Mesothelial cell of epicardium (in vitro differentiated cells): ENCODE measurements around the gene NCAM2. TPM values are rescaled to one million over a fixed set of nuclear protein-coding genes. Genes with fewer than 3 reads are reported as not detected.

Experiments used
- DNase-seq, 2 experiments: peaks; one replicate each; pipeline ENCODE4 v3.0.0; 2021; ENCODE audit warnings: low spot score in 2 of 2; ENCODE audit not compliant: unreplicated experiment in 2 of 2
- H3K27ac Mint-ChIP-seq: 2 replicates; pipeline ENCODE4 v1.8.0; 2021; ENCODE audit warnings: mixed read lengths
- H3K27me3 Mint-ChIP-seq: 2 replicates; pipeline ENCODE4 v1.8.0; 2021; ENCODE audit warnings: low read depth, mixed read lengths
- H3K36me3 Mint-ChIP-seq: 2 replicates; pipeline ENCODE4 v1.8.0; 2021; ENCODE audit warnings: mixed read lengths
- H3K4me1 Mint-ChIP-seq: 2 replicates; pipeline ENCODE4 v1.8.0; 2021; ENCODE audit warnings: mixed read lengths
- H3K4me3 Mint-ChIP-seq: 2 replicates; pipeline ENCODE4 v1.8.0; 2021; ENCODE audit warnings: mild to moderate bottlenecking, moderate library complexity, mixed read lengths
- H3K9me3 Mint-ChIP-seq: 2 replicates; pipeline ENCODE4 v1.8.0; 2021; ENCODE audit warnings: mixed read lengths
- CTCF ChIP-seq: fragments of 200-600 bp; sonication (generic); IDR thresholded peaks from one replicate; pipeline ENCODE4 v1.5.0; 2021; ENCODE audit warnings: antibody characterized with exemption; ENCODE audit not compliant: unreplicated experiment
- total RNA-seq: library from RNA; stranded (reverse); gene quantifications from 3 replicates; pipeline ENCODE4 v1.2.1, GENCODE V29; 2021

NCAM2 gene
- total RNA-seq, 1 donor from 2014 or later = 34.0 TPM

DNA sequence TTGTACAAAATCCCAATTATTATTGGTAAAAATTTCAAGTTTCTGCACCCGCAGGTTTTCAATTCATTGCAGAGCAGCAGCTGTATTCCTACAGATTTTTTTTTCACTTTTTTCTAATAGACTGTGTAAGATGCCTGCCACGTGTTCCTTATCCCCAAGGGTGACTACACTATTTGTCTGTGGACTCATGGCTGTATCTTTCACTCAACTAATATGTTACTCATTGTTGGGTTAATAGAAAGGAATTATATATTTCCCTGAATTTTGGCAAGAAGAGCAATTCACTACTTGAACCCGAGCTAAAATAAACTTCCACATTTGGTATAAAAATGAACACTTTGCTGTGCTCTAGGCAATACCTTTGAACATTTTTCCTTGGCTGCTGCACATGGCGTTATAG, 158.7 kb downstream of the NCAM2 start:
- DNase-seq = no peak
- peaks cover 4% of the 10 kb centered on the region for H3K4me1 Mint-ChIP-seq
- peaks cover under 1% of the 10 kb centered on the region for H3K27me3 Mint-ChIP-seq
- no peaks in the 10 kb centered on the region for H3K9me3 Mint-ChIP-seq
- H3K36me3 Mint-ChIP-seq = no peaks in the 10 kb centered on the region
- H3K27ac Mint-ChIP-seq = no peak overlapping the region
- TF ChIP-seq CTCF = no peak
- H3K4me3 Mint-ChIP-seq = no peak overlapping the region

DNA sequence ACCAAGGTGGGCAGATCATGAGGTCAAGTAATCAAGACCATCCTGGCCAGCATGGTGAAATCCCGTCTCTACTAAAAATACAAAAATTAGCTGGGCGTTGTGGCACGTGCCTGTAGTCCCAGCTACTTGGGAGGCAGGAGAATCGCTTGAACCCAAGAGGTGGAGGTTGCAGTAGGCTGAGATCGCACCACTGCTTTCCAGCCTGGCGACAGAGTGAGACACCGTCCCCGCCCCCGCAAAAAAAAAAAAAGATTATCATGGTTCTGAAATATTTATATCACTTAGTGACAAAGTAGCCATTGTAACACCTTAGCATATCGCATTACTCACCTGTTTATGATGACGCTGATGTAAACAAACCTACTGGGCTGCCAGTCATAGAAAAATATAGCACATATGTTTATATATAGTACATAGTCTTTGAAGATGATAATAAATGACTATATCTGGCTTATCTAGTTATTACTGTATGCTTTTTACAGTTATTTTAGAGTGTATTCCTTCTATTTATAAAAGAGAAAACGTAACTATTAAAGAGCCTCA, 160.2 kb downstream of the NCAM2 start:
- Mint-ChIP-seq H3K27me3 (peaks cover 2% of the 10 kb centered on the region), H3K4me1 (peaks cover 5% of the 10 kb centered on the region), H3K4me3 (no peak overlapping the region), H3K36me3 (no peaks in the 10 kb centered on the region), H3K9me3 (no peaks in the 10 kb centered on the region), H3K27ac (no peak overlapping the region)
- DNase-seq = no peak
- no peak for TF ChIP-seq CTCF

DNA sequence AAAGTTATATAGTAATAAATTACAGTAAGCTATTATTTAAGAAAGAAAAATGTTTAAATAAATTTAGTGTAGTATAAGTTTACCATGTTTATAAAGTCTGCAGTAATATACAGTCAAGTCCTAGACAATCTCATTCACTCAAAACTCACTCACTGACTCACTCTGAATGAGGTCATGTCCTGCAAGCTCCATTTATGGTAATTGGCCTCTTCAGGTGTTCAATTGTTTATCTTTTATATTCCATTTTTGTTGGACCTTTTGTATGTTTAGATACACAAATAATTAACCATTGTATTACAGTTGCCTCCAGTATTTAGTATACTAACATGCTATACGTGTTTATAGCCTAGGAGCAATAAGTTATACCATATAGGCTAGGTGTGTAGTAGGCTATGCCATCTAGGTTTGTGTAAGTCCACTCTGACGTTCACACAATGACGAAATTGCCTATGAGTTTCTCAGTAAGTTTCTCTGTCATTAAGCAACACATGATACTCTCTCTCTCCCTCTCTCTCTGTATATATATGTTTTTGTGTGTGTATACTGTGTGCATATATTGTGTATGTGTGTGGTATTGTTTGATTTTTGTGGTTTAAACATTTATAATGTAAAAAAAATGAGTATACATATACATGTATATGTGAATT, 161.2 kb downstream of the NCAM2 start:
- H3K27me3 Mint-ChIP-seq = peaks cover 2% of the 10 kb centered on the region
- no peaks in the 10 kb centered on the region for H3K9me3 Mint-ChIP-seq
- no peak for DNase-seq
- no peak overlapping the region for H3K27ac Mint-ChIP-seq
- TF ChIP-seq CTCF = no peak
- peaks cover 2% of the 10 kb centered on the region for H3K4me1 Mint-ChIP-seq
- H3K36me3 Mint-ChIP-seq = no peaks in the 10 kb centered on the region
- no peak overlapping the region for H3K4me3 Mint-ChIP-seq

- Mint-ChIP-seq H3K27ac (no peak overlapping the region), H3K36me3 (peaks cover 8% of the 10 kb centered on the region), H3K4me1 (peaks cover 6% of the 10 kb centered on the region), H3K9me3 (peaks cover 13% of the 10 kb centered on the region), H3K4me3 (no peak overlapping the region), H3K27me3 (peaks cover 2% of the 10 kb centered on the region)
- no peak for TF ChIP-seq CTCF
- no peak for DNase-seq
Measured at GRCh38 chr21:21162786-21163185, 164.6 kb downstream of the NCAM2 start.

GRCh38 chr21:21163904-21164303, 165.7 kb downstream of the NCAM2 start:
- Mint-ChIP-seq H3K27ac (no peak overlapping the region), H3K36me3 (peaks cover 11% of the 10 kb centered on the region), H3K9me3 (peaks cover 17% of the 10 kb centered on the region), H3K27me3 (peaks cover 3% of the 10 kb centered on the region), H3K4me3 (no peak overlapping the region), H3K4me1 (peaks cover 6% of the 10 kb centered on the region)
- TF ChIP-seq CTCF = peak; percentile 86
- DNase-seq = peak; percentile 23 to 43
